Neural progenitor cell (in vitro differentiated cells): ENCODE results near the gene ABCE1. TPM values are rescaled to one million over a fixed set of nuclear protein-coding genes. Genes with fewer than 3 reads are reported as not detected.

Experiments
- DNase-seq: peaks from one replicate; pipeline ENCODE4 v3.0.0-alpha.2; 2016; ENCODE audit warnings: low spot score
- H2AFZ ChIP-seq: fragments of 200-600 bp; sonication (generic); replicated peaks from 2 replicates; pipeline ENCODE4 v1.6.1; 2016; ENCODE audit warnings: antibody characterized with exemption
- H3F3A ChIP-seq: fragments of 200-600 bp; sonication (generic); 2 replicates; pipeline ENCODE4 v1.6.1; 2016; ENCODE audit warnings: antibody characterized with exemption, low read depth
- H3K27ac ChIP-seq: fragments of 200-600 bp; sonication (generic); 2 replicates; pipeline ENCODE4 v1.5.1; 2016; ENCODE audit warnings: mild to moderate bottlenecking
- H3K27me3 ChIP-seq: fragments of 200-600 bp; sonication (generic); 2 replicates; pipeline ENCODE4 v1.6.1; 2016; ENCODE audit warnings: mild to moderate bottlenecking, moderate library complexity
- H3K36me3 ChIP-seq: fragments of 200-600 bp; sonication (generic); 2 replicates; pipeline ENCODE4 v1.5.1; 2016
- H3K4me1 ChIP-seq: fragments of 200-600 bp; sonication (generic); 2 replicates; pipeline ENCODE4 v1.6.1; 2016; ENCODE audit warnings: mixed run types
- H3K4me2 ChIP-seq: fragments of 200-600 bp; sonication (generic); 2 replicates; pipeline ENCODE4 v1.6.1; 2016
- H3K4me3 ChIP-seq: fragments of 200-600 bp; sonication (generic); 2 replicates; pipeline ENCODE4 v1.5.1; 2016
- H3K79me2 ChIP-seq: fragments of 200-600 bp; sonication (generic); 2 replicates; pipeline ENCODE4 v1.6.1; 2016; ENCODE audit warnings: low read depth
- H3K9ac ChIP-seq: fragments of 200-600 bp; sonication (generic); 2 replicates; pipeline ENCODE4 v1.6.1; 2016
- H3K9me3 ChIP-seq: fragments of 200-600 bp; sonication (generic); 2 replicates; pipeline ENCODE4 v1.5.1; 2016; ENCODE audit warnings: low read depth
- H4K20me1 ChIP-seq: fragments of 200-600 bp; sonication (generic); 2 replicates; pipeline ENCODE4 v1.6.1; 2016; ENCODE audit warnings: low read depth
- H3K27ac Mint-ChIP-seq: 3 replicates; pipeline ENCODE4 v1.8.0; 2021; ENCODE audit warnings: mixed read lengths
- H3K27me3 Mint-ChIP-seq: 2 replicates; pipeline ENCODE4 v1.8.0; 2022; ENCODE audit warnings: low read depth, mild to moderate bottlenecking, inconsistent platforms, moderate library complexity, mixed read lengths; ENCODE audit not compliant: insufficient read depth
- H3K36me3 Mint-ChIP-seq: 3 replicates; pipeline ENCODE4 v1.8.0; 2021; ENCODE audit warnings: mixed read lengths
- H3K4me1 Mint-ChIP-seq: 3 replicates; pipeline ENCODE4 v1.8.0; 2021; ENCODE audit warnings: mixed read lengths
- H3K4me3 Mint-ChIP-seq: 3 replicates; pipeline ENCODE4 v1.8.0; 2021; ENCODE audit warnings: mild to moderate bottlenecking, moderate library complexity, mixed read lengths
- H3K9me3 Mint-ChIP-seq: 3 replicates; pipeline ENCODE4 v1.8.0; 2020; ENCODE audit warnings: mixed read lengths
- EZH2 ChIP-seq: fragments of 200-600 bp; sonication (generic); IDR thresholded peaks from 2 replicates; pipeline ENCODE4 v1.6.1; 2017; ENCODE audit warnings: antibody characterized with exemption, mild to moderate bottlenecking, moderate library complexity
- EZH2phosphoT487 ChIP-seq: fragments of 200-600 bp; sonication (generic); IDR thresholded peaks from 2 replicates; pipeline ENCODE4 v1.6.1; 2017; ENCODE audit warnings: antibody characterized with exemption
- total RNA-seq: library from RNA; depleted of rRNA; stranded (reverse); fragments of >200 nt; gene quantifications from 2 replicates; pipeline ENCODE4 v1.2.3, GENCODE V29; 2015; ENCODE audit warnings: low replicate concordance
- TF ChIP-seq, protein P1 (sequence below): fragments of 200-600 bp; sonication (generic); IDR thresholded peaks from 2 replicates; pipeline ENCODE4 v1.5.1; 2017; ENCODE audit warnings: antibody characterized with exemption, mild to moderate bottlenecking

ABCE1 gene
- total RNA-seq, 1 donor from 2014 or later = 148 TPM

DNA sequence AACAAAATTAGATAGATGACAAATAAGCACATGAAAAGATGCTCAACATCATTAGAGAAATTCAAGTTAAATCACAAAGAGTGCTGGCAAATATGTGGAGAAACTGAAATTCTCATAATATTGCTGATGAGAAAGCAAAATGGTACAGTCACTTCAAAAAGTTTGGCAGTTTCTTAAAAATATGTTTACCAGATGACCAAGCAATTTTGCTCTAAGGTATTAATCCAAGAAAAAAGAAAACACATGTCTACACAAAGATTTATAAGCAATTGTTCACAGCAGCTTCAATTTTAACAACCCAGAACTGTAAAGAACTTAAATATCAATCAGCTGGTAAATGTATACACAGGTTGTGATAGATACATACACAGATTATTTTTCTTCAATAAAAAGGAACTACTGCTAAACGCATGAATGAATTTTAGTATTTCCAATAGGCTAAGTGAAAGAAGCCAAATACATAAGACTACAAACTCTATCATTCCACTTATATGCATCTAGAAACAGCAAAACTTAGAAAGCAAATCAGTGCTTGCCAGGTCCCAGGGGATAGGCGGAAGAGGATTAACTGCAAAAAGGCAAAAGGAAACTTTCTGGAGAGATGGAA is 70.6 kb downstream of the ABCE1 start:
- H3K79me2 ChIP-seq = peaks cover 65% of the 10 kb centered on the region
- H3K9me3 ChIP-seq = no peaks in the 10 kb centered on the region
- Mint-ChIP-seq H3K27me3 (no peaks in the 10 kb centered on the region), H3K27ac (no peak overlapping the region), H3K4me3 (no peak overlapping the region), H3K9me3 (no peaks in the 10 kb centered on the region), H3K36me3 (peaks cover 23% of the 10 kb centered on the region), H3K4me1 (no peaks in the 10 kb centered on the region)
- H3K4me1 ChIP-seq = no peaks in the 10 kb centered on the region
- no peak overlapping the region for H3K27ac ChIP-seq
- no peak for DNase-seq
- H4K20me1 ChIP-seq = peaks cover 2% of the 10 kb centered on the region
- H3K4me3 ChIP-seq = no peak overlapping the region
- no peaks in the 10 kb centered on the region for H3F3A ChIP-seq
- H3K27me3 ChIP-seq = no peaks in the 10 kb centered on the region
- no peak overlapping the region for H2AFZ ChIP-seq
- no peak overlapping the region for H3K9ac ChIP-seq
- peaks cover 17% of the 10 kb centered on the region for H3K36me3 ChIP-seq
- no peak overlapping the region for H3K4me2 ChIP-seq
- TF ChIP-seq, protein P1, sequence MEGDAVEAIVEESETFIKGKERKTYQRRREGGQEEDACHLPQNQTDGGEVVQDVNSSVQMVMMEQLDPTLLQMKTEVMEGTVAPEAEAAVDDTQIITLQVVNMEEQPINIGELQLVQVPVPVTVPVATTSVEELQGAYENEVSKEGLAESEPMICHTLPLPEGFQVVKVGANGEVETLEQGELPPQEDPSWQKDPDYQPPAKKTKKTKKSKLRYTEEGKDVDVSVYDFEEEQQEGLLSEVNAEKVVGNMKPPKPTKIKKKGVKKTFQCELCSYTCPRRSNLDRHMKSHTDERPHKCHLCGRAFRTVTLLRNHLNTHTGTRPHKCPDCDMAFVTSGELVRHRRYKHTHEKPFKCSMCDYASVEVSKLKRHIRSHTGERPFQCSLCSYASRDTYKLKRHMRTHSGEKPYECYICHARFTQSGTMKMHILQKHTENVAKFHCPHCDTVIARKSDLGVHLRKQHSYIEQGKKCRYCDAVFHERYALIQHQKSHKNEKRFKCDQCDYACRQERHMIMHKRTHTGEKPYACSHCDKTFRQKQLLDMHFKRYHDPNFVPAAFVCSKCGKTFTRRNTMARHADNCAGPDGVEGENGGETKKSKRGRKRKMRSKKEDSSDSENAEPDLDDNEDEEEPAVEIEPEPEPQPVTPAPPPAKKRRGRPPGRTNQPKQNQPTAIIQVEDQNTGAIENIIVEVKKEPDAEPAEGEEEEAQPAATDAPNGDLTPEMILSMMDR = no peak
- no peak for TF ChIP-seq EZH2
- TF ChIP-seq EZH2phosphoT487 = no peak

DNA sequence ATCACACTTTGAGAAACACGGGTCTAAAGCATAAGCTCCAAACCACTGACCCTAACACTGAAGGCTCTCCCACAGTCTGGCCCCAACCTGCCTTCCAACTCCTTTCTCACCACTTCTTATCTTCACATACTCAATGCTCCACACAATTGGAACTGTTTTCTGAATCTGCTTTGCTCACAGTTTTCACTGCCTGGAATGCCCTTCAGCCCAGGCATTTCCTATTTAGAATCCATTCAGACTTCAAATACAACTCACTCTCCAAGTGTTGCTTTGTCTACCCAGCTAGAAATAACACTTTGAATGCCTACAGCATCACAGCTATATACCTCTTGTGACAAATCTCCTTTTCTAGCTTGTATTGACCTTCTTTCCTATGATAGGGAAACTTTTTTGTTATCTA is 72.1 kb downstream of the ABCE1 start:
- peaks cover 81% of the 10 kb centered on the region for H3K79me2 ChIP-seq
- no peak overlapping the region for H3K4me3 ChIP-seq
- no peaks in the 10 kb centered on the region for H3F3A ChIP-seq
- H3K9me3 ChIP-seq = no peaks in the 10 kb centered on the region
- no peak for DNase-seq
- H3K4me3 Mint-ChIP-seq = no peak overlapping the region
- no peaks in the 10 kb centered on the region for H3K27me3 ChIP-seq
- TF ChIP-seq EZH2phosphoT487 = no peak
- TF ChIP-seq EZH2 = no peak
- TF ChIP-seq, protein P1 = no peak
- no peaks in the 10 kb centered on the region for H3K4me1 Mint-ChIP-seq
- no peaks in the 10 kb centered on the region for H3K9me3 Mint-ChIP-seq
- no peaks in the 10 kb centered on the region for H3K4me1 ChIP-seq
- no peak overlapping the region for H3K27ac ChIP-seq
- peaks cover 32% of the 10 kb centered on the region for H3K36me3 Mint-ChIP-seq
- H3K27me3 Mint-ChIP-seq = no peaks in the 10 kb centered on the region
- no peak overlapping the region for H3K9ac ChIP-seq
- H4K20me1 ChIP-seq = peaks cover 10% of the 10 kb centered on the region
- no peak overlapping the region for H2AFZ ChIP-seq
- no peak overlapping the region for H3K4me2 ChIP-seq
- H3K27ac Mint-ChIP-seq = no peak overlapping the region
- peaks cover 8% of the 10 kb centered on the region for H3K36me3 ChIP-seq

DNA sequence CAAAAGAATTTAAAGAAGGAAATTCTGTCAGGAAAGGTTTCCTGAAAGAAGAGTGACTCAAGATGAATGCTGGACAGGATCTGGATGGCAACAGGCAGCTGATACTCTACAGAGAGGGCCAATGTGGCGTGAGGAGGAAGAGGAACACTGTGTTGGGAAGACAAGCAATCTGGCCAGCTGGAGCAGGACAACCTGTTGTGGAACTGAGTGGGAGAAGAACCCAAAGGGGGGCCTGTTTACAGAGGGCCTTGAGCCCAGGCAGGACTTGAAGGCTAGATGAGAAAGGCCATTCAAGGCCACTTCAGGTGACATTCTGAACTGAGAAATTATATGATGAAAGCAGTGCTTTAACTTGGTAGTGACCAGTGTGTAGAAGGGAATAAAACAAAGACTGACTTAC is 73.8 kb downstream of the ABCE1 start:
- no peaks in the 10 kb centered on the region for H3K4me1 ChIP-seq
- H3K27ac ChIP-seq = no peak overlapping the region
- H3K4me2 ChIP-seq = no peak overlapping the region
- Mint-ChIP-seq H3K27me3 (no peaks in the 10 kb centered on the region), H3K4me3 (no peak overlapping the region), H3K4me1 (no peaks in the 10 kb centered on the region), H3K36me3 (peaks cover 32% of the 10 kb centered on the region), H3K9me3 (no peaks in the 10 kb centered on the region), H3K27ac (no peak overlapping the region)
- no peaks in the 10 kb centered on the region for H3K9me3 ChIP-seq
- H3K4me3 ChIP-seq = no peak overlapping the region
- H3K27me3 ChIP-seq = no peaks in the 10 kb centered on the region
- H2AFZ ChIP-seq = no peak overlapping the region
- no peaks in the 10 kb centered on the region for H3F3A ChIP-seq
- no peak for DNase-seq
- TF ChIP-seq EZH2 = no peak
- TF ChIP-seq, protein P1 = no peak
- TF ChIP-seq EZH2phosphoT487 = no peak
- H3K36me3 ChIP-seq = peaks cover 8% of the 10 kb centered on the region
- H3K79me2 ChIP-seq = peaks cover 88% of the 10 kb centered on the region
- H4K20me1 ChIP-seq = peaks cover 27% of the 10 kb centered on the region
- H3K9ac ChIP-seq = no peak overlapping the region
